ENCODE results near the gene IRF2. TPM values are rescaled to one million over a fixed set of nuclear protein-coding genes. Genes with fewer than 3 reads are reported as not detected.

IRF2 gene
- total RNA-seq, 1 donor from 2014 or later, result 27.0 TPM

- DNase-seq, result no peak
Measured at GRCh38 chr4:184428787-184429186, 45.6 kb downstream of the IRF2 start.

GRCh38 chr4:184427687-184428086 is 46.7 kb downstream of the IRF2 start:
- DNase-seq, result no peak

- DNase-seq, result no peak
Measured at GRCh38 chr4:184427093-184427492, 47.3 kb downstream of the IRF2 start.

- no peak for DNase-seq
Measured at GRCh38 chr4:184424993-184425758, 49.2 kb downstream of the IRF2 start.

- DNase-seq, result no peak
Measured at GRCh38 chr4:184424279-184424678, 50.1 kb downstream of the IRF2 start.

- no peak for DNase-seq
Measured at GRCh38 chr4:184423003-184423686, 51.2 kb downstream of the IRF2 start.

GRCh38 chr4:184422378-184422777 is 52.0 kb downstream of the IRF2 start:
- no peak for DNase-seq

GRCh38 chr4:184421533-184422155 is 52.7 kb downstream of the IRF2 start:
- DNase-seq, result no peak

GRCh38 chr4:184420881-184421416 is 53.4 kb downstream of the IRF2 start:
- no peak for DNase-seq

- DNase-seq, result no peak
Measured at GRCh38 chr4:184420402-184420801, 53.9 kb downstream of the IRF2 start.

- no peak for DNase-seq
Measured at GRCh38 chr4:184419976-184420375, 54.4 kb downstream of the IRF2 start.

GRCh38 chr4:184417802-184418511 is 56.4 kb downstream of the IRF2 start:
- no peak for DNase-seq

GRCh38 chr4:184416913-184417734 is 57.2 kb downstream of the IRF2 start:
- no peak for DNase-seq

- DNase-seq, result no peak
Measured at GRCh38 chr4:184415071-184415470, 59.3 kb downstream of the IRF2 start.

- DNase-seq, result no peak
Measured at GRCh38 chr4:184413261-184414046, 60.9 kb downstream of the IRF2 start.

- no peak for DNase-seq
Measured at GRCh38 chr4:184410748-184411147, 63.6 kb downstream of the IRF2 start.

- no peak for DNase-seq
Measured at GRCh38 chr4:184409911-184410692, 64.2 kb downstream of the IRF2 start.

GRCh38 chr4:184409502-184409901 is 64.8 kb downstream of the IRF2 start:
- no peak for DNase-seq

GRCh38 chr4:184408684-184409081 is 65.7 kb downstream of the IRF2 start:
- DNase-seq, result no peak
